ENCODE measurements around the gene NBPF3. TPM values are rescaled to one million over a fixed set of nuclear protein-coding genes. Genes with fewer than 3 reads are reported as not detected.
"Not testable (repeated sequence)": the region's sequence is repeated elsewhere in the genome, so short reads cannot be mapped to it uniquely, and the experiment has no call there.

NBPF3 gene
- total RNA-seq, 2 experiments from 2014 or later: 7.9 to 9.4 TPM

DNA sequence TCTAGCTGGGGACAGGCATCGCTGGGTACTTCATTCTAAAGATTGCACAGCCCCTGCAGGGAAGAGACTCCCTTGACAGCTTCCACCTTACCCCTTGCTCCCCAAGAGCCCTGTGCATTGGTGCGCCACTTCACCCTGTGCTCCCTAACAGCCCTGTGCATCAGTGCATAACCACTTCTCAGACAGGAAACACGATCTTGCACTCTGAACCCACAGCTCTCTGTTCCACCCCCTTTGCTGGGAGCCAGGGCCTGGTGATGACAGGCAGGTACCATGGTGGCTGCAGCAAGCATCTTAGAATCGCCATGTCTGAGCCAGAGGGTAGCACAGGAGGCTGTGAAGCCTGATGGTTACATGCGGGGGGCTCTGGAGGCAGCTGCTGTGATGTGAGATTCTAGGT lies 74.3 kb downstream of the NBPF3 start:
- no peak for DNase-seq
- CTCF ChIA-PET: no interaction called here
- peaks cover 24% of the 10 kb centered on the region for H3K27me3 Mint-ChIP-seq
- no peak for ATAC-seq
- no peaks in the 10 kb centered on the region for H3K36me3 Mint-ChIP-seq (ENCODE audit: low read depth)
- no peaks in the 10 kb centered on the region for H3K4me1 Mint-ChIP-seq (ENCODE audit: low read depth)
- POLR2A ChIA-PET: no interaction called here
- H3K27ac Mint-ChIP-seq: no peak overlapping the region
- intact Hi-C loops (cut with micrococcal nuclease): no loop called here
- H3K4me3 Mint-ChIP-seq: no peak overlapping the region
- no peaks in the 10 kb centered on the region for H3K9me3 Mint-ChIP-seq
- TF ChIP-seq CTCF (IDR thresholded peaks at IDR 0.05): no peak

- H3K4me3 Mint-ChIP-seq: no peak overlapping the region
- no peak overlapping the region for H3K27ac Mint-ChIP-seq
- POLR2A ChIA-PET: no interaction called here
- no peaks in the 10 kb centered on the region for H3K4me1 Mint-ChIP-seq (ENCODE audit: low read depth)
- no peaks in the 10 kb centered on the region for H3K9me3 Mint-ChIP-seq
- intact Hi-C loops (cut with micrococcal nuclease): no loop called here
- no peaks in the 10 kb centered on the region for H3K36me3 Mint-ChIP-seq (ENCODE audit: low read depth)
- no peak for TF ChIP-seq CTCF (IDR thresholded peaks at IDR 0.05)
- peaks cover 5% of the 10 kb centered on the region for H3K27me3 Mint-ChIP-seq
- no peak for ATAC-seq
- CTCF ChIA-PET: interaction anchor here (0.7 to 1.0 kb wide), 3 partner anchors 8 to 20 kb away, joined by 3 to 4 read pairs (median 4); partner anchors contain the start of gene ALPL
- no peak for DNase-seq
Observed at GRCh38 chr1:21517161-21517589, 77.2 kb downstream of the NBPF3 start.

DNA sequence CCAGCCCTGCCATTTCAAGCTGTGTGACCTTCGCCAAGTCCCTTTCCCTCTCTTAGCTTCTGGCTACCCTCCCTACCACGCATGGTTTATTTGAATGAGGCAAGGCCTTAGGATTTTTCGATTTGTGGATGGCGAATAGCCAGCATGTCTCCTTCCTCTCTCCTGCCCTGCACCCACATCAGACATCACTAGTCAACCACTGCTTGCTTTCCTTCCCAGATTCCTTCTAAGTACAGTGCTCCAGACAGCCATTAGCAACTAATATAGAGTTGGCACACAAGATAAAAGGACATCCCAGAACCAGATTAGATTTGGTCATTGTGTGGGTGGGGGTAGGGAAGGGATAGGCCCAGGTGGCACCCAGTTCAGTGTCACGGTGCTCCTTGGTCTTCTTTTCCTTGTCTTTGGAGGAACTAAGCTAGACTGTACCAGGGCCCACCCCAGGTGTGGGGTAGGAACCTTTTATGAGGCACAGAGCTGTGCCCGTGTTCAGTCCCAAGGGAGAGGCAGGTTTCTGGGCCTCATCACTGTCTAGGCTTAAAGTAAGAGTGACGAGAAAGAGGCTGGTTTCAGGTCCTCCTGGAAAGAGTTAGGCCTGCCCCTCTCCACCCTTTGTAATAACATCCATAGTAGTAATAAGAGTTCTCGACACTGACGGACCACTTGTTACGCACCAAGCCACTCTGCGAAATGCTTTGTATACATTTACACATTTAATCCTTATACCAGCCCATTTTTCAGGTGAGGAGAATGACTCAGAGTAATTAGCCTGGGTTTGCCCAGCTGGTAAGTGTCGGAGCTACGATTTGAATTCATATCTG lies 77.9 kb downstream of the NBPF3 start:
- DNase-seq (no peak), ATAC-seq (no peak)
- intact Hi-C loops (cut with micrococcal nuclease): no loop called here
- H3K4me1 Mint-ChIP-seq (ENCODE audit: low read depth): no peaks in the 10 kb centered on the region
- TF ChIP-seq CTCF (IDR thresholded peaks at IDR 0.05): no peak
- ChIA-PET CTCF (interaction anchor here (0.6 to 1.0 kb wide), 3 partner anchors 9 to 99 kb away, joined by 3 to 4 read pairs (median 3); partner anchors contain the start of gene ALPL), POLR2A (no interaction called here)
- no peaks in the 10 kb centered on the region for H3K36me3 Mint-ChIP-seq (ENCODE audit: low read depth)
- H3K4me3 Mint-ChIP-seq: no peak overlapping the region
- no peak overlapping the region for H3K27ac Mint-ChIP-seq
- peaks cover 4% of the 10 kb centered on the region for H3K27me3 Mint-ChIP-seq
- H3K9me3 Mint-ChIP-seq: no peaks in the 10 kb centered on the region

- Mint-ChIP-seq H3K36me3 (ENCODE audit: low read depth) (no peaks in the 10 kb centered on the region), H3K9me3 (no peaks in the 10 kb centered on the region), H3K27ac (no peak overlapping the region), H3K27me3 (peaks cover 2% of the 10 kb centered on the region), H3K4me1 (ENCODE audit: low read depth) (no peaks in the 10 kb centered on the region), H3K4me3 (no peak overlapping the region)
- TF ChIP-seq CTCF (IDR thresholded peaks at IDR 0.05): no peak
- no peak for ATAC-seq
- DNase-seq: no peak
- intact Hi-C loops (cut with micrococcal nuclease): no loop called here
- CTCF ChIA-PET: interaction anchor here (0.6 to 1.1 kb wide), 2 partner anchors 27 to 101 kb away, joined by 3 read pairs; no protein-coding TSS in a partner anchor
- POLR2A ChIA-PET: no interaction called here
Observed at GRCh38 chr1:21518774-21519455, 79.0 kb downstream of the NBPF3 start.

- not testable (repeated sequence) for H3K36me3 Mint-ChIP-seq (ENCODE audit: low read depth); H3K27ac Mint-ChIP-seq
- CTCF ChIA-PET: interaction anchor here (1.1 kb wide), 1 partner anchor 26 kb away, joined by 3 read pairs; no protein-coding TSS in a partner anchor
Observed at GRCh38 chr1:21519486-21520070, 79.6 kb downstream of the NBPF3 start.

More at GRCh38 chr1:21519486-21520070, 79.6 kb downstream of the NBPF3 start:
- POLR2A ChIA-PET; intact Hi-C loops (cut with micrococcal nuclease); H3K27me3 Mint-ChIP-seq; DNase-seq; ATAC-seq; H3K4me1 Mint-ChIP-seq (ENCODE audit: low read depth); H3K4me3 Mint-ChIP-seq; H3K9me3 Mint-ChIP-seq: not testable (repeated sequence)

Data from activated CD8-positive, alpha-beta T cell treated with anti-CD3 and anti-CD28 coated beads for 36 hours (primary cell).